ENCODE measurements around the gene SLC6A3.
A peak's percentile ranks its signal among the peaks of the same experiment; 100 is the strongest.

SLC6A3 gene

DNA sequence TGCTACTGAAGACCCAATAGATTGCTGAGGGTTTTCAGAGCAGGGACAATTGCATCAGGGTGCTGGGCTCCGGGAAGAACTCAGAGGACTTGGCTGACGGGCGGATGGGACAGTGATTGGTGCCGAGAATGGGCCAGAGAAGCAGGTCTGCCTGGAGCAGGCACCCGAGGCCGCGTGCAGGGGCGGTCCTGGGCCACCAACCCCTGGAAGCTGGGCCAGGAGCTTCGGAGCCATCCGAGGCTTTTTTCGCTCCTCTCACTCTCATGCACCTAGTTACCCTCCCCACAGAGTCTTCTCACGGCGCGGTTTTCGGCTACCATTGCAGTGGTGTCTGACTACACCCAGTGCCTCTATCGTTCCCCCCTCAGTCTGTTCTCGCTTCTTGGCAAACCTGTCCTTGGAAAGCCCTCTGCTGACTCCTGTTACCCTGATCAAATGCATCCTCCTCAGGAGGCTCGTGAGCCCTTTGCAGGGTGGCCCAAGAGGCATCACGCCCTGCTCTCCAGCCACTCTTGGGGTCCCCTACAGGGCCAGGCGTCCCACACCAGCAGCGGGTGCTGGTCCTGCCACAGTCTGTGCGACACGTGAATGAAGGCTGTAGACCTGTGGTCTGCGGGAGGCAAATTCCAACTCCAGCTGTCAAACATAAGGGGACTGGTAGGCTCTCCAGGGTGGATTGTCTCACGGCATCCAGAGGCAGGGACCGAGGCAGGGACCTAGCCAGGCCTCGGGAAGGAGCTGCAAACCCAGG, 99.2 kb downstream of the SLC6A3 start:
- no peak for DNase-seq

- DNase-seq: peak; percentile 77 to 94
Observed at GRCh38 chr5:1344975-1345838, 100.0 kb downstream of the SLC6A3 start, which contains the start of gene CLPTM1L. CLPTM1L (minus strand) TSS chr5:1345099; CDS start chr5:1344841, 258 bp downstream.

- no peak for DNase-seq
Observed at GRCh38 chr5:1343931-1344901, 101.0 kb downstream of the SLC6A3 start.

- DNase-seq: no peak
Observed at GRCh38 chr5:1343315-1343751, 101.9 kb downstream of the SLC6A3 start.

Data from SHP77 (cell line).